Activated CD4-positive, CD25-positive, alpha-beta regulatory T cell treated with anti-CD3 and anti-CD28 coated beads, Interleukin-2, amount 50 U/mL, for 72 hours (primary cell): Measurements from ENCODE around the gene OSBPL9.

Experiments
- DNase-seq: peaks from one replicate; pipeline ENCODE4 v3.0.0; 2021

Gene OSBPL9

DNA sequence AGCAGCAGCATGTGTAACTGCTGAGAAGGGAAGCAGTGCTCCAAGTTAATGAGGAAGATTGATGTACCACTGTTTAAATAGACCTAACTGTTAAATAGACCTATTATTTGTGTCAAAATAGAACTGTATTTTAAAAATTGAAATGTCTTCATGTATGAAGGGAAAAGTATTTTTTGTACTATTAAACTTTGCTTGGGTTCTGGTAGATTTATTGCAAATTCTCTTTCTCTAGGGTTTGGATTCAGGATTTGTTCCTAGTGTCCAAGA is 128.3 kb downstream of the OSBPL9 start:
- DNase-seq: no peak

GRCh38 chr1:51749151-51749550 is 132.3 kb downstream of the OSBPL9 start:
- no peak for DNase-seq

GRCh38 chr1:51750218-51750617 is 133.3 kb downstream of the OSBPL9 start:
- DNase-seq: no peak

GRCh38 chr1:51750729-51751128 is 133.8 kb downstream of the OSBPL9 start:
- no peak for DNase-seq

- no peak for DNase-seq
Measured at GRCh38 chr1:51752073-51752948, 135.4 kb downstream of the OSBPL9 start.

GRCh38 chr1:51753969-51754368 is 137.1 kb downstream of the OSBPL9 start:
- DNase-seq: no peak

DNA sequence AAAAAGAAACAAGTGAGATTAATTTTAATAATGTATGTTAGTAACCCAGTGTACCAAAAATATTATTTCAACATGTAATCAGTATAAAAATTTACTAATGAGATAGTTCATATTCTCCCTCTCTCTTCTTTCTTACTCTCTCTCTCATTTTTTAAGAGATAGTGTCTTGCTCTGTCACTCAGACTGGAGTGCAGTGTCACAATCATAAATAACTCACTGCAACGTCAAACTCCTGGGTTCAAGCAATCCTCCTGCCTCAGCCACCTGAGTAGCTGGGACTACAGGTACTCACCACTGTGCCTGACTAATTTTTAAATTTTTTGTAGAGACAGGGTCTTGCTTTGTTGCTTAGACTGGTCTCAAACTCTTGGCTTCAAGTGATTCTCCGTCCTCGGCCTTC is 137.8 kb downstream of the OSBPL9 start:
- DNase-seq: no peak

GRCh38 chr1:51755437-51755836 is 138.5 kb downstream of the OSBPL9 start:
- no peak for DNase-seq

GRCh38 chr1:51756290-51756689 is 139.4 kb downstream of the OSBPL9 start:
- no peak for DNase-seq

DNA sequence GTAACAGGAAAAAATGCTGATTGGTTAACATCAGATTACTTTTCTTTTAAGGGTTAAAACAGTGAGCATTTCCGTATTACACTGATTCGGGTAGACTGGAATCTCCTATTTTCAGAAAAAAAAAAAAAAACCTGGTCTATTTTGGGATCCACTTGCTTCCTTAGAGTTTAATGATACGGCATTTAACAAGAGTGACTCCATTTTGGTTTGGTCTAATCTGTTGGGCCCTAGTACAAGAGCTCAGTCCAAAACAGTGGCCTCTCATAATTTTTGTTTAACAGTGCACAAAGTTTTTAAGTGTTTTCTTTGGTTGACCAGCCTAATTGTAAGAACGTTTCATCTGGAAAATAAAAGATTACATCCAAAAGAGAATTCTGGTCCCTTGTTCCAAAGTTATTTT is 141.4 kb downstream of the OSBPL9 start:
- DNase-seq: no peak

GRCh38 chr1:51760872-51761271 is 144.0 kb downstream of the OSBPL9 start:
- DNase-seq: no peak

- no peak for DNase-seq
Measured at GRCh38 chr1:51761351-51761750, 144.5 kb downstream of the OSBPL9 start.

GRCh38 chr1:51768971-51769588 is 152.2 kb downstream of the OSBPL9 start:
- no peak for DNase-seq

DNA sequence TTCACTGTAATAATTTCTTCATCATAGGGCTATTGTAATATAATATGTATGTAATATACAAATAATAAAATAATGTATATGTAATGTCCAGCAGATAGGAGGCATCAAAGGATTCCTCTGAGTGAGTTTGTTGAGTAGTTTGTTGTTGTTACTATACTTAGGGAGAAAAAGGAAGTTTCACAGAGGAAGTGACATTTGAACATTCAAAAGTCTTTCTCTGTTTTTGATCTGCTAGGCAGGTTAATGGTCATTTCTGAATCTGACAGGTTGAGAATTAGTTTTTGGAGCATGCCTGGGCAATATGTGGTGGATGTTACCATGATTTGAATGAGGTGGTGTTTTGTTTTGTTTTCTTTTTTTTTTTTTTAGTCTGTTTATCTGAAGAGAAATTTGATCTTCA is 159.5 kb downstream of the OSBPL9 start:
- DNase-seq: no peak

- DNase-seq: no peak
Measured at GRCh38 chr1:51780927-51781326, 164.0 kb downstream of the OSBPL9 start.

DNA sequence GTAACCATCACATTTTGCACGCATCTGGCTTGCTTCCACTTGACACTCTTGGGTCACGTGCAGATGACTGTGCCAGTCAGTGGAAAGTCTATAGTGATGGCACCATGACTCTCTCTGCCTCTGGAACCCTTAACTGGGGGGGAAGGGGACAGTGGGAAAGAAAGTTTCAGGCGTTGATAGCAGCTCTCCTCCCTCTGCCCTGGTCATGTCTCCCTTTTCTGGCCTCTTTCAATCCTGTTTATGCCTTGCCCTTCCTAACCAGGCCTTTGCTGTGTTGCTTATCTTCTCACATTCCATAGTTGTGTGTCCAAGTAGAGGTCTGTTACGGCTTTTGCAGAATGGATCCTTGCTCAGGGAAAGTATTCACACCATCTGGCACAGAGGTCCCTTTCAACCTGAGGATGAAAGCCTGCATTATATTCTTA is 168.1 kb downstream of the OSBPL9 start:
- no peak for DNase-seq

- DNase-seq: no peak
Measured at GRCh38 chr1:51788938-51789337, 172.0 kb downstream of the OSBPL9 start.

GRCh38 chr1:51789342-51789741 is 172.4 kb downstream of the OSBPL9 start:
- DNase-seq: no peak

- DNase-seq: no peak
Measured at GRCh38 chr1:51790385-51790784, 173.5 kb downstream of the OSBPL9 start.

DNA sequence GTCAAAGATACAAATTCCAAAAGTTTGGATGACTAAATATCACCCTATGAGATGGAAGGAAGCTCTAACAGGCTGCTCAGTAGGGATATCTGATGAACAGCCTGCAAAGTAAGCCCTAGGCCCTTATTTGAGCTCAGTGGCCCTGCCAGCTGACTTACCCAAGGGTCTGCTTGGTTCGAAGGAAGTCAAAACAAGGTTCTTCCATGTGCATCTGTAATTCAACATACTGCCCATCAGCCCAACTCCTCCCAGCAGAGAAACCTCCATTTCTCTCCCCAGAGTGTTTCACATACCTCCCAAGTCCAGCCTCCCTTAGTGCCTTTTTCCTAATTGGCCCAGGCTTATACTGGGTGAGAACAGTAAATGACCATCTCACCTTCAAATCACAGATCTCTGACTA is 175.0 kb downstream of the OSBPL9 start:
- DNase-seq: no peak

DNA sequence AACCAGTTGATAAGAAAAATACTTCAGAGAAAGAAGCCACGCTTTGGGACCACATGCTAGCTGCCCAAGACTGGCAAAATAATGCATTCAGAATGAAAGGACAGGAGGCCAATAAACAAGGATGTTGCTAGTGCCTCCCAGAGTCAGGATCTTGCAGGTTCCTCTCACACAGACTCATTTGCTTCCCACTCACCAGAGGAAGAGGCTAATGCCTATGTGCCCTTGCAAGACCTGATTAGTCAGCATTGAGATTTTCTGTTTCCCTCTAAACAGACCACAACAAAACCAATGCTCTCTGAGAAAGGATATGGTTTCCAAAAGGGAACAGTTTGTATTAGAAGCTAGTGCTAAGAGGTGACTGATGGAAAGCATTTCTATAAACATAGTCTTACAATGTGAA is 176.0 kb downstream of the OSBPL9 start:
- no peak for DNase-seq

DNA sequence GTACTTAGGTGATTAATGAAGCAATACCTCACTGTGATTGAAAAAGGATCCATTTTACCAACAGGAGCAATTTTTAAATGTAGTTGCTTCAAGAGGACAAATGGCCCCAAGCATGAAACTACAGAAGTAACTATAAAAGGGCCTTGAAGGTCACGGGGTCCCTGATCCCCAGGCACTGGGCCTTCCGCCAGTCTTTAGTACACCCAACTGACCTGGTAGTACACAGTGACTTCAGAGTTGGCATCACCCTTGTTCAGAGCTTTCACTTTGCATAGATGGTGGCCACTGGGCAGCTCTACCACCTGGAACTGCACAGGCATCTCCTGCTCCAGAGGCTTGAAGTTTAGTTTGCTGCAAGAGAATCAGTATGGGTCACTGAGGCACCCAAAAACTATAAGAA is 177.4 kb downstream of the OSBPL9 start:
- DNase-seq: no peak

- DNase-seq: no peak
Measured at GRCh38 chr1:51794868-51795267, 178.0 kb downstream of the OSBPL9 start.

- DNase-seq: no peak
Measured at GRCh38 chr1:51799372-51799771, 182.5 kb downstream of the OSBPL9 start.

GRCh38 chr1:51814513-51814912 is 197.6 kb downstream of the OSBPL9 start:
- no peak for DNase-seq
